ENCODE measurements around the gene AWAT2.
"Not testable (repeated sequence)": the region's sequence is repeated elsewhere in the genome, so short reads cannot be mapped to it uniquely, and the experiment has no call there.

The AWAT2 gene

GRCh38 chrX:70001269-70001668 lies 48.5 kb downstream of the AWAT2 start:
- DNase-seq (ENCODE audit: low read depth): no peak

- DNase-seq (ENCODE audit: low read depth): not testable (repeated sequence)
Measured at GRCh38 chrX:69998299-69998698, 51.4 kb downstream of the AWAT2 start.

- no peak for DNase-seq (ENCODE audit: low read depth)
Measured at GRCh38 chrX:69996113-69996468, 53.6 kb downstream of the AWAT2 start.

- no peak for DNase-seq (ENCODE audit: low read depth)
Measured at GRCh38 chrX:69995362-69996112, 54.2 kb downstream of the AWAT2 start.

- no peak for DNase-seq (ENCODE audit: low read depth)
Measured at GRCh38 chrX:69993494-69993893, 56.2 kb downstream of the AWAT2 start.

- DNase-seq (ENCODE audit: low read depth): no peak
Measured at GRCh38 chrX:69991685-69992084, 58.1 kb downstream of the AWAT2 start.

All from HS-27A (cell line).